ENCODE results near the gene FAM149B1.

GRCh38 chr10:73183667-73184281 lies 15.9 kb downstream of the FAM149B1 start:
- TF ChIP-seq POLR2A (IDR thresholded peaks at IDR 0.05) (no peak), CTCF (IDR thresholded peaks at IDR 0.05) (no peak)

All from testis (tissue), 2 donors.